A549 (cell line): Measurements from ENCODE around the gene FGD5. TPM values are rescaled to one million over a fixed set of nuclear protein-coding genes. Genes with fewer than 3 reads are reported as not detected.

Experiments
- ATAC-seq, 2 experiments: fragments of 200-7000 bp in 1 of 2; fragments of >200 bp in 1 of 2; cut with Nextera tagmentation in 1 of 2; cut with Tn5 transposase in 1 of 2; 3 replicates each; pipeline versions ENCODE4 v1.8.0 to v1.9.1; 2018 to 2020; ENCODE audit warnings: mild to moderate bottlenecking in 1 of 2, moderate library complexity in 1 of 2
- CTCF ChIA-PET: fragments of 300-600 bp; sonication (Branson Sonifier 250); formaldehyde crosslinking; extraction: SDS; loops from one replicate; lab custom pipeline; 2021; ENCODE audit warnings: antibody characterized with exemption, inconsistent platforms; lab: Yijun Ruan, JAX
- POLR2A ChIA-PET: fragments of 350-600 bp; formaldehyde crosslinking; extraction: SDS; loops from one replicate; lab custom pipeline; 2021; ENCODE audit warnings: antibody characterized with exemption, inconsistent platforms; lab: Yijun Ruan, JAX
- DNase-seq, 2 experiments: peaks; one replicate each; pipeline versions ENCODE4 v3.0.0 to v3.0.0-alpha.2; 2011 to 2016; ENCODE audit warnings: low read depth in 1 of 2, low spot score in 1 of 2
- FAIRE-seq: peaks from 2 replicates; lab custom pipeline; 2011; peaks lifted over from hg19 to GRCh38; lab: Jason Lieb, UNC
- H3K27ac ChIP-seq, 2 experiments: fragments of >200 bp; sonication (Bioruptor Twin); formaldehyde crosslinking; 3 replicates each; pipeline ENCODE4 v1.5.1; 2016 to 2017
- H3K4me1 ChIP-seq: fragments of >200 bp; sonication (Bioruptor Twin); formaldehyde crosslinking; 3 replicates; pipeline ENCODE4 v1.6.1; 2016
- H3K4me2 ChIP-seq: fragments of >200 bp; sonication (Bioruptor Twin); formaldehyde crosslinking; 3 replicates; pipeline ENCODE4 v1.6.1; 2016
- H3K4me3 ChIP-seq: fragments of >200 bp; sonication (Bioruptor Twin); formaldehyde crosslinking; 3 replicates; pipeline ENCODE4 v1.5.1; 2016
- H3K9me3 ChIP-seq: fragments of >200 bp; sonication (Bioruptor Twin); formaldehyde crosslinking; 3 replicates; pipeline ENCODE4 v1.6.1; 2016
- ATOH8 ChIP-seq: fragments of 250-450 bp; sonication (Bioruptor Pico); IDR thresholded peaks from 2 replicates; pipeline ENCODE4 v1.5.0; 2020; ENCODE audit warnings: low read depth, mild to moderate bottlenecking, moderate library complexity
- CBX2 ChIP-seq: fragments of 200-600 bp; sonication (generic); IDR thresholded peaks from 2 replicates; pipeline ENCODE4 v1.6.1; 2016; ENCODE audit warnings: low read depth, mild to moderate bottlenecking, borderline replicate concordance
- CBX8 ChIP-seq: fragments of 200-600 bp; sonication (generic); IDR thresholded peaks from 2 replicates; pipeline ENCODE4 v1.6.1; 2016
- EHMT2 ChIP-seq: fragments of 200-600 bp; sonication (generic); IDR thresholded peaks from 2 replicates; pipeline ENCODE4 v1.6.1; 2016; ENCODE audit warnings: antibody characterized with exemption, low read depth, mild to moderate bottlenecking, moderate library complexity
- ELK1 ChIP-seq: fragments of 150-350 bp; IDR thresholded peaks from 2 replicates; pipeline ENCODE4 v1.6.1; 2014; ENCODE audit warnings: low read depth, mild to moderate bottlenecking, low read length
- FOSB ChIP-seq: fragments of 250-450 bp; sonication (Bioruptor Pico); IDR thresholded peaks from 2 replicates; pipeline ENCODE4 v1.5.0; 2020; ENCODE audit warnings: mild to moderate bottlenecking, moderate library complexity
- FOXS1 ChIP-seq: fragments of 250-450 bp; sonication (Bioruptor Pico); IDR thresholded peaks from 2 replicates; pipeline ENCODE4 v1.5.0; 2020; ENCODE audit warnings: mild to moderate bottlenecking, moderate library complexity
- GATA3 ChIP-seq: IDR thresholded peaks from 2 replicates; pipeline ENCODE4 v1.6.1; 2012; ENCODE audit warnings: borderline replicate concordance
- HDAC2 ChIP-seq: fragments of 200-600 bp; sonication (generic); IDR thresholded peaks from 2 replicates; pipeline ENCODE4 v1.6.1; 2016
- HES2 ChIP-seq: fragments of >200 bp; sonication (Bioruptor Twin); formaldehyde crosslinking; IDR thresholded peaks from 2 replicates; pipeline ENCODE4 v1.6.1; 2016
- HEYL ChIP-seq: fragments of 250-450 bp; sonication (Bioruptor Pico); IDR thresholded peaks from 2 replicates; pipeline ENCODE4 v1.8.0; 2021; ENCODE audit warnings: mild to moderate bottlenecking, moderate library complexity
- HOXA7 ChIP-seq: fragments of 250-450 bp; sonication (Bioruptor Pico); IDR thresholded peaks from 2 replicates; pipeline ENCODE4 v1.5.0; 2020; ENCODE audit warnings: mild to moderate bottlenecking, moderate library complexity
- HOXB13 ChIP-seq: fragments of 250-450 bp; sonication (Bioruptor Pico); IDR thresholded peaks from 2 replicates; pipeline ENCODE4 v1.5.0; 2020; ENCODE audit warnings: low read depth, mild to moderate bottlenecking, moderate library complexity
- JUN ChIP-seq, 2 experiments: fragments of >200 bp; sonication (Bioruptor Twin); formaldehyde crosslinking; IDR thresholded peaks; 2 replicates in 1 of 2; 3 replicates in 1 of 2; pipeline ENCODE4 v1.6.1; 2016 to 2017
- JUNB ChIP-seq: fragments of >200 bp; sonication (Bioruptor Twin); formaldehyde crosslinking; IDR thresholded peaks from 2 replicates; pipeline ENCODE4 v1.6.1; 2016
- MAFK ChIP-seq: fragments of 450-650 bp; IDR thresholded peaks from 2 replicates; pipeline ENCODE4 v1.6.1; 2014; ENCODE audit not compliant: partially characterized antibody
- MAX ChIP-seq: IDR thresholded peaks from 2 replicates; pipeline ENCODE4 v1.6.1; 2012
- MAZ ChIP-seq: fragments of 150-350 bp; IDR thresholded peaks from 2 replicates; pipeline ENCODE4 v1.6.1; 2014; ENCODE audit warnings: antibody characterized with exemption, low read depth, low read length, borderline replicate concordance
- MYC ChIP-seq: IDR thresholded peaks from 2 replicates; pipeline ENCODE4 v1.6.1; 2012; ENCODE audit warnings: mild to moderate bottlenecking, inconsistent platforms, low read length, improper control_type of control experiment, borderline replicate concordance
- NFE2L2 ChIP-seq: fragments of 150-350 bp; conservative IDR thresholded peaks from 2 replicates; pipeline ENCODE4 v1.6.1; 2014; ENCODE audit warnings: low read length
- POLR2A ChIP-seq: IDR thresholded peaks from 2 replicates; pipeline ENCODE4 v1.6.1; 2012; ENCODE audit warnings: mild to moderate bottlenecking, low read length
- RAD21 ChIP-seq, 2 experiments: fragments of >200 bp in 1 of 2; sonication (Bioruptor Twin) in 1 of 2; formaldehyde crosslinking in 1 of 2; IDR thresholded peaks in 1 of 2; conservative IDR thresholded peaks in 1 of 2; 2 replicates in 1 of 2; 3 replicates in 1 of 2; pipeline ENCODE4 v1.6.1; 2012 to 2018; ENCODE audit warnings: inconsistent platforms in 1 of 2
- RFX5 ChIP-seq: fragments of 450-650 bp; IDR thresholded peaks from 2 replicates; pipeline ENCODE4 v1.7.1; 2014; ENCODE audit warnings: antibody characterized with exemption, mild to moderate bottlenecking, moderate library complexity
- SMC3 ChIP-seq: fragments of >200 bp; sonication (Bioruptor Twin); formaldehyde crosslinking; IDR thresholded peaks from 3 replicates; pipeline ENCODE4 v1.6.1; 2018; ENCODE audit warnings: inconsistent platforms
- TFCP2L1 ChIP-seq: fragments of 250-450 bp; sonication (Bioruptor Pico); IDR thresholded peaks from 2 replicates; pipeline ENCODE4 v1.5.0; 2021; ENCODE audit warnings: mild to moderate bottlenecking
- TP53 ChIP-seq: fragments of 250-450 bp; sonication (Bioruptor Pico); IDR thresholded peaks from 2 replicates; pipeline ENCODE4 v1.5.0; 2021; ENCODE audit warnings: mild to moderate bottlenecking, moderate library complexity
- USF2 ChIP-seq: fragments of 450-650 bp; IDR thresholded peaks from 2 replicates; pipeline ENCODE4 v1.6.1; 2014; ENCODE audit warnings: antibody characterized with exemption
- WGBS: methylation state at CpG from one replicate; pipeline ENCODE4 v1.1.6; 2017; ENCODE audit errors: missing lambda C conversion rate; 5-methylcytosine and 5-hydroxymethylcytosine counted together
- polyA plus RNA-seq, 4 experiments: library from polyadenylated mRNA; depleted of rRNA in 3 of 4; stranded (reverse); fragments of >200 nt; fragmentation: RNase III in 1 of 4; extraction: RNeasy Plus Mini Kit Qiagen cat#74134 plus additional on column Dnase treatment in 1 of 4; gene quantifications; 2 replicates in 3 of 4; 3 replicates in 1 of 4; pipeline ENCODE4 v1.2.3, GENCODE V29; 2011 to 2017

The FGD5 gene
- polyA plus RNA-seq, 2 of the 4 experiments (the other 2 are of a cell fraction) = 0.16 TPM; not detected in 1

- WGBS = 68% methylated on average over 5 of the region's 5 CpGs
These were observed 31.0 kb downstream of the FGD5 start for GRCh38 chr3:14849638-14850230.

GRCh38 chr3:14852058-14852594 is 33.4 kb downstream of the FGD5 start:
- Histone ChIP-seq H3K4me2 (no peak overlapping the region), H3K9me3 (peaks cover 12% of the 10 kb centered on the region; the same call in 2 of the 3 replicates), H3K4me1 (no peaks in the 10 kb centered on the region), H3K4me3 (no peak overlapping the region), H3K27ac (no peak overlapping the region)
- CTCF ChIA-PET = no interaction called here
- POLR2A ChIA-PET = no interaction called here
- DNase-seq = no peak
- TF ChIP-seq POLR2A (no peak), JUN (IDR thresholded peaks at IDR 0.05) (no peak), HDAC2 (no peak), HEYL (no peak), GATA3 (no peak), RAD21 (conservative IDR thresholded peaks at IDR 0.05 in 1 of 2, IDR thresholded peaks at IDR 0.05 in 1 of 2) (no peak), TP53 (CRISPR knock-in tag) (no peak), HES2 (no peak), MAFK (no peak), FOXS1 (CRISPR knock-in tag) (no peak), USF2 (no peak), HOXB13 (CRISPR knock-in tag) (no peak), TFCP2L1 (CRISPR knock-in tag) (no peak), ATOH8 (no peak)
- no peak for FAIRE-seq
- ATAC-seq = no peak
- WGBS = 72% methylated on average over 5 of the region's 5 CpGs

More at GRCh38 chr3:14849638-14850230, 31.0 kb downstream of the FGD5 start:
- no peaks in the 10 kb centered on the region for H3K9me3 ChIP-seq
- H3K4me2 ChIP-seq = no peak overlapping the region
- ChIA-PET CTCF (interaction anchor here (1.5 kb wide), 1 partner anchor 76 kb away, joined by 4 read pairs; no protein-coding TSS in a partner anchor), POLR2A (no interaction called here)
- DNase-seq (no peak), ATAC-seq (no peak), FAIRE-seq (no peak)
- no peak overlapping the region for H3K4me3 ChIP-seq
- no peak overlapping the region for H3K27ac ChIP-seq
- TF ChIP-seq MYC (no peak), SMC3 (no peak), RFX5 (no peak), MAZ (no peak)
- H3K4me1 ChIP-seq = no peaks in the 10 kb centered on the region

GRCh38 chr3:14852717-14853116 is 34.0 kb downstream of the FGD5 start:
- H3K4me3 ChIP-seq = no peak overlapping the region
- peaks cover 12% of the 10 kb centered on the region; the same call in 2 of the 3 replicates for H3K9me3 ChIP-seq
- FAIRE-seq (no peak), ATAC-seq (no peak), DNase-seq (no peak)
- TF ChIP-seq FOSB (CRISPR knock-in tag) = no peak
- no peak for TF ChIP-seq CBX2
- no peak for TF ChIP-seq MAX
- no peak for TF ChIP-seq HOXA7 (CRISPR knock-in tag)
- TF ChIP-seq MYC = no peak
- no peak for TF ChIP-seq EHMT2
- TF ChIP-seq NFE2L2 = no peak
- TF ChIP-seq ELK1 = no peak
- no peak for TF ChIP-seq FOXS1 (CRISPR knock-in tag)
- no peak for TF ChIP-seq HEYL
- no peak for TF ChIP-seq HDAC2
- no peak for TF ChIP-seq JUNB
- no peak for TF ChIP-seq CBX8
- TF ChIP-seq TFCP2L1 (CRISPR knock-in tag) = no peak
- H3K4me2 ChIP-seq = no peak overlapping the region
- no peaks in the 10 kb centered on the region for H3K4me1 ChIP-seq
- ChIA-PET CTCF (no interaction called here), POLR2A (no interaction called here)
- no peak overlapping the region for H3K27ac ChIP-seq
- 43% methylated on average over 10 of the region's 10 CpGs for WGBS
